NB4 (cell line): Measurements from ENCODE around the gene NUP85.
"Not testable (repeated sequence)": the region's sequence is repeated elsewhere in the genome, so short reads cannot be mapped to it uniquely, and the experiment has no call there.

ENCODE experiments used
- CTCF ChIP-seq: IDR thresholded peaks from one replicate; pipeline ENCODE4 v1.5.1; 2012; ENCODE audit warnings: low read depth, low read length
- POLR2A ChIP-seq: IDR thresholded peaks from 2 replicates; pipeline ENCODE4 v1.6.1; 2011; ENCODE audit warnings: mild to moderate bottlenecking; ENCODE audit not compliant: insufficient read length; ENCODE audit errors: extremely low read depth
- TF ChIP-seq, protein P1 (sequence below): IDR thresholded peaks from 2 replicates; pipeline ENCODE4 v1.6.1; 2011; ENCODE audit warnings: low read depth, low read length

DNA sequence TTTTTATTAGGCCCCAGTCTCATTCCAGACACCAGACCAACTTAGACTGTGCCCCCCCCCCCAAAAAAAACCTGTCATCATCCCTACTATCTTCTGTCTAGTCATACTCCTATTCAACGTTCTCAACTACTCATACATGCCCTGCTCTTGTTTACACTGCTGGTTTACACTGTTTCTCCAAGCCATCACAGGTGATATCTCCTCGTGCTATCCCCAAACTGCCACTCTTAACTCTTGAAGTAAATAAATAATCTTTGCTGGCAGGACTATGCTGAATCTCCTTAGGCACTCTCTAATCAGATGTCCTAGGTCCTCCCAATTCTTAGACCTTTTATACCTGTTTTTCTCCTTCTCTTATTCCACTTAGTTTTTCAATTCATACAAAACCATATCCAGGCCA is 51.7 kb downstream of the NUP85 start:
- TF ChIP-seq CTCF, POLR2A: not testable (repeated sequence)
- TF ChIP-seq, protein P1, sequence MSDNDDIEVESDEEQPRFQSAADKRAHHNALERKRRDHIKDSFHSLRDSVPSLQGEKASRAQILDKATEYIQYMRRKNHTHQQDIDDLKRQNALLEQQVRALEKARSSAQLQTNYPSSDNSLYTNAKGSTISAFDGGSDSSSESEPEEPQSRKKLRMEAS, result not testable (repeated sequence)
